ENCODE results near the gene FAM13B. TPM values are rescaled to one million over a fixed set of nuclear protein-coding genes. Genes with fewer than 3 reads are reported as not detected.
A peak's percentile ranks its signal among the peaks of the same experiment; 100 is the strongest.

Gene FAM13B
- total and polyA plus RNA-seq, 7 donors, result 4.2 to 9.4 (median 7.8) TPM

- Histone ChIP-seq H3K9me3 (no peaks in the 10 kb centered on the region), H3K27me3 (ENCODE audit: insufficient read depth in 3 of 3, low read length in 2 of 3) (no peaks in the 10 kb centered on the region), H3K36me3 (ENCODE audit: insufficient read depth in 1 of 2, low read depth in 1 of 2) (no peaks in the 10 kb centered on the region), H3K27ac (no peak overlapping the region), H3K4me1 (no peaks in the 10 kb centered on the region), H3K4me3 (no peak overlapping the region)
- intact Hi-C loops (cut with DNase I), result no loop called here
- 55 to 64% (median 61%) methylated on average over 3 of the region's 3 CpGs for WGBS, 3 donors
- no peak for ATAC-seq
- no peak for DNase-seq
- no peak for TF ChIP-seq CTCF (IDR thresholded peaks at IDR 0.05)
Observed at GRCh38 chr5:137921931-137922330, 110.9 kb downstream of the FAM13B start.

GRCh38 chr5:137916923-137917322 lies 116.0 kb downstream of the FAM13B start:
- DNase-seq (no peak), ATAC-seq (no peak)
- H3K27me3 ChIP-seq (ENCODE audit: insufficient read depth in 3 of 3, low read length in 2 of 3), result no peaks in the 10 kb centered on the region
- H3K4me3 ChIP-seq, result no peak overlapping the region
- H3K9me3 ChIP-seq, result peaks cover 7% of the 10 kb centered on the region
- WGBS, 3 donors, result 49 to 100% (median 96%) methylated on average over 1 of the region's 1 CpG
- no peaks in the 10 kb centered on the region for H3K4me1 ChIP-seq
- TF ChIP-seq CTCF (IDR thresholded peaks at IDR 0.05), result no peak
- no peaks in the 10 kb centered on the region for H3K36me3 ChIP-seq (ENCODE audit: insufficient read depth in 1 of 2, low read depth in 1 of 2)
- H3K27ac ChIP-seq, result no peak overlapping the region
- intact Hi-C loops (cut with DNase I), result no loop called here

GRCh38 chr5:137914758-137915157 lies 118.1 kb downstream of the FAM13B start:
- no peak for DNase-seq
- H3K27me3 ChIP-seq (ENCODE audit: insufficient read depth in 3 of 3, low read length in 2 of 3), result no peaks in the 10 kb centered on the region
- H3K36me3 ChIP-seq (ENCODE audit: insufficient read depth in 1 of 2, low read depth in 1 of 2), result no peaks in the 10 kb centered on the region
- no peak overlapping the region for H3K4me3 ChIP-seq
- no peak for ATAC-seq
- TF ChIP-seq CTCF (IDR thresholded peaks at IDR 0.05), result no peak
- peaks cover 11% of the 10 kb centered on the region for H3K9me3 ChIP-seq
- no peaks in the 10 kb centered on the region for H3K4me1 ChIP-seq
- intact Hi-C loops (cut with DNase I), result no loop called here
- H3K27ac ChIP-seq, result no peak overlapping the region
- WGBS, 3 donors, result 60 to 81% (median 62%) methylated on average over 2 of the region's 2 CpGs

GRCh38 chr5:137902408-137903133 lies 130.3 kb downstream of the FAM13B start:
- TF ChIP-seq CTCF (IDR thresholded peaks at IDR 0.05), result no peak
- no peak overlapping the region for H3K4me3 ChIP-seq
- no peaks in the 10 kb centered on the region for H3K36me3 ChIP-seq (ENCODE audit: insufficient read depth in 1 of 2, low read depth in 1 of 2)
- intact Hi-C loops (cut with DNase I), result no loop called here
- no peaks in the 10 kb centered on the region for H3K9me3 ChIP-seq
- peak in 1 of 4 donors; percentile 26 for ATAC-seq
- no peak overlapping the region for H3K27ac ChIP-seq
- H3K4me1 ChIP-seq, result no peaks in the 10 kb centered on the region
- no peak for DNase-seq
- WGBS, 3 donors, result 97 to 100% (median 98%) methylated on average over 1 of the region's 1 CpG
- H3K27me3 ChIP-seq (ENCODE audit: insufficient read depth in 3 of 3, low read length in 2 of 3), result no peaks in the 10 kb centered on the region

All from psoas muscle (tissue), 8 donors.